Measurements from ENCODE around the gene CLP1.

DNA sequence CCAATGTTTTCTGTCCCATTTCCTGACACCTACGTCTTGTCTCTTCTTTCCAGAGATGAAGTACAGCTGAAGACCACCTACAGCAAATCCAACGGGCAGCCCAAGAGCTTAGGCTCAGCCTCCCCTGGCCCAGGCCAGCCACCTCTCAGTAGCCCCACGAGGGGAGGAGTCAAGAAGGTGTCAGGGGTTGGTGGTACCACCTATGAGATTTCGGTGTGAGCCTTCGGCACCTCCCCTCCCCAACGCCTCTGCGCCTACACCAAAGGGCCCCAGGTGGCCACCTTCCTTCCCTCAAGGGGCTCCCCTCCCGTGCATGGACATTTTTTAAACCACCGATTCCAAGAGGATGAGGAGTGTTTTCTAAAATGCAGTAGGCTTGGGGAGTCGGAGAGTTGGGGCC, 42.3 kb downstream of the CLP1 start:
- TF ChIP-seq CTCF (conservative IDR thresholded peaks at IDR 0.05) (no peak), EZH2 (IDR thresholded peaks at IDR 0.05; ENCODE audit: low read depth) (no peak)
